Measurements from ENCODE around the gene COL19A1. TPM values are rescaled to one million over a fixed set of nuclear protein-coding genes. Genes with fewer than 3 reads are reported as not detected.

COL19A1 gene
- total and polyA plus RNA-seq, 2 of the 13 experiments (the other 11 are each of a cell fraction or from before 2014, with no cell fraction given) = not detected

DNA sequence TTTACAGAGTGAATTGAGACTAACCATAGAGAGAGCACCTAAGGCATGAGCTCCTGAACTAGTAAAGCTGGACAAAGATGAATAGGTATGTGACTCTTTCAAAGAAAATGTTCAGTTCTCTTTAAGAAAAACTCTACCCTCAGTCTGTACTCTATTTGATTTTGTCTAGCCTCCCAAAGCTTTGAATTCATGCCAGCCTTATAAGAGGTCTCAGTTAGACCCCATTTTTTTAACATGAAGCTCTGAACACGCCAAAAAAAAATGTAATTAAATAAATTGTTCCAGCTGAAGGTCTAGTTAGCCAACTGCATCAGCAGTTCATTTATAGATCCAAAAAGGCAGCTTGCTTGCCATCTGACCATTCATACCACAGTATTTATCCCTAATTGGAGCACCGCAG, 365.0 kb downstream of the COL19A1 start:
- Histone ChIP-seq H3K9ac (ENCODE audit: insufficient read depth, low read depth, low read length) (no peak overlapping the region), H4K20me1 (ENCODE audit: insufficient read depth, low read length) (no peaks in the 10 kb centered on the region), H3K4me3 (replicated peaks in 1 of 3; ENCODE audit: insufficient read depth in 1 of 3, low read depth in 2 of 3, low read length in 3 of 3) (no peak overlapping the region), H3K27ac (ENCODE audit: extremely low read length, insufficient read depth, low read length) (no peak overlapping the region), H3K27me3 (ENCODE audit: control insufficient read depth in 1 of 2, insufficient read depth in 2 of 2, low read length in 2 of 2) (peaks cover 0 to 3% of the 10 kb centered on the region in 2 experiments; a peak in 2 of 5 replicates), H2AFZ (ENCODE audit: low read length) (no peak overlapping the region), H3K4me2 (ENCODE audit: low read depth, low read length) (no peak overlapping the region), H3K4me1 (ENCODE audit: insufficient read depth, low read length) (no peaks in the 10 kb centered on the region), H3K9me3 (ENCODE audit: low read length) (no peaks in the 10 kb centered on the region), H3K79me2 (ENCODE audit: insufficient read depth, low read length) (no peaks in the 10 kb centered on the region), H3K36me3 (replicated peaks in 1 of 2; ENCODE audit: control insufficient read depth in 1 of 2, insufficient read depth in 2 of 2, low read length in 2 of 2) (no peaks in the 10 kb centered on the region)
- FAIRE-seq = no peak
- no peak for ATAC-seq
- ChIA-PET CTCF (ENCODE audit: low intra/inter-chr PET ratio, low total read pairs) (interaction anchor here (0.6 kb wide), 1 partner anchor 52 kb away, joined by 3 read pairs; no protein-coding TSS in a partner anchor), POLR2A (no interaction called here)
- 0% methylated on average over 2 of the region's 2 CpGs for WGBS (ENCODE audit: low lambda C conversion rate)
- TF ChIP-seq, protein P1, sequence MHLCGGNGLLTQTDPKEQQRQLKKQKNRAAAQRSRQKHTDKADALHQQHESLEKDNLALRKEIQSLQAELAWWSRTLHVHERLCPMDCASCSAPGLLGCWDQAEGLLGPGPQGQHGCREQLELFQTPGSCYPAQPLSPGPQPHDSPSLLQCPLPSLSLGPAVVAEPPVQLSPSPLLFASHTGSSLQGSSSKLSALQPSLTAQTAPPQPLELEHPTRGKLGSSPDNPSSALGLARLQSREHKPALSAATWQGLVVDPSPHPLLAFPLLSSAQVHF (CRISPR knock-in tag; IDR thresholded peaks at IDR 0.05) = no peak
- TF ChIP-seq FIP1L1 (IDR thresholded peaks at IDR 0.05; ENCODE audit: borderline replicate concordance, insufficient read depth, low read depth, low read length) (no peak), ZC3H13 (CRISPR knock-in tag; IDR thresholded peaks at IDR 0.05) (no peak), MEIS1 (CRISPR knock-in tag; IDR thresholded peaks at IDR 0.05; ENCODE audit: borderline replicate concordance) (no peak), SIX4 (CRISPR knock-in tag; IDR thresholded peaks at IDR 0.05) (no peak), ZNF136 (CRISPR knock-in tag; IDR thresholded peaks at IDR 0.05; ENCODE audit: low read depth) (no peak), SALL1 (CRISPR knock-in tag; IDR thresholded peaks at IDR 0.05) (no peak), NFRKB (IDR thresholded peaks at IDR 0.05) (no peak), ZNF572 (CRISPR knock-in tag; IDR thresholded peaks at IDR 0.05) (no peak), EHMT2 (IDR thresholded peaks at IDR 0.05; ENCODE audit: borderline replicate concordance, low read depth, low read length) (no peak), AGO1 (IDR thresholded peaks at IDR 0.05; ENCODE audit: low read depth, low read length, poor library complexity, severe bottlenecking) (no peak), RORA (CRISPR knock-in tag; IDR thresholded peaks at IDR 0.05) (no peak), HMGA1 (CRISPR knock-in tag; conservative IDR thresholded peaks at IDR 0.05) (no peak), NR2F1 (CRISPR knock-in tag; IDR thresholded peaks at IDR 0.05) (no peak), NFIC (IDR thresholded peaks at IDR 0.05; ENCODE audit: low read length) (no peak), TFDP1 (CRISPR knock-in tag; IDR thresholded peaks at IDR 0.05; ENCODE audit: borderline replicate concordance) (no peak)
- TF ChIP-seq, protein P2, sequence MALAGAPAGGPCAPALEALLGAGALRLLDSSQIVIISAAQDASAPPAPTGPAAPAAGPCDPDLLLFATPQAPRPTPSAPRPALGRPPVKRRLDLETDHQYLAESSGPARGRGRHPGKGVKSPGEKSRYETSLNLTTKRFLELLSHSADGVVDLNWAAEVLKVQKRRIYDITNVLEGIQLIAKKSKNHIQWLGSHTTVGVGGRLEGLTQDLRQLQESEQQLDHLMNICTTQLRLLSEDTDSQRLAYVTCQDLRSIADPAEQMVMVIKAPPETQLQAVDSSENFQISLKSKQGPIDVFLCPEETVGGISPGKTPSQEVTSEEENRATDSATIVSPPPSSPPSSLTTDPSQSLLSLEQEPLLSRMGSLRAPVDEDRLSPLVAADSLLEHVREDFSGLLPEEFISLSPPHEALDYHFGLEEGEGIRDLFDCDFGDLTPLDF (CRISPR knock-in tag; IDR thresholded peaks at IDR 0.05) = no peak
- TF ChIP-seq, protein P3, sequence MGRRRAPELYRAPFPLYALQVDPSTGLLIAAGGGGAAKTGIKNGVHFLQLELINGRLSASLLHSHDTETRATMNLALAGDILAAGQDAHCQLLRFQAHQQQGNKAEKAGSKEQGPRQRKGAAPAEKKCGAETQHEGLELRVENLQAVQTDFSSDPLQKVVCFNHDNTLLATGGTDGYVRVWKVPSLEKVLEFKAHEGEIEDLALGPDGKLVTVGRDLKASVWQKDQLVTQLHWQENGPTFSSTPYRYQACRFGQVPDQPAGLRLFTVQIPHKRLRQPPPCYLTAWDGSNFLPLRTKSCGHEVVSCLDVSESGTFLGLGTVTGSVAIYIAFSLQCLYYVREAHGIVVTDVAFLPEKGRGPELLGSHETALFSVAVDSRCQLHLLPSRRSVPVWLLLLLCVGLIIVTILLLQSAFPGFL (CRISPR knock-in tag; IDR thresholded peaks at IDR 0.05) = no peak
- DNase-seq (ENCODE audit: low spot score) = no peak
- intact Hi-C loops (cut with micrococcal nuclease; ENCODE audit: unreplicated experiment) = no loop called here
- in situ Hi-C loops (cut with HindIII; ENCODE audit: extremely low pct_ligation_motif_present, low pct_unique_long_range_greater_than_20kb) = no loop called here
- BruUV-seq (replicated peaks) = no TSS peak
